Mucosa of rectum (tissue), 2 donors: ENCODE results near the gene NOXO1.
"Not testable (repeated sequence)": the region's sequence is repeated elsewhere in the genome, so short reads cannot be mapped to it uniquely, and the experiment has no call there.

Source experiments
- H3K27ac ChIP-seq, 2 donors: one replicate each; pipeline ENCODE4 v1.7.0; 2013; ENCODE audit warnings: inconsistent platforms in 2 of 2, low read depth in 2 of 2, low read length in 2 of 2
- H3K27me3 ChIP-seq, 2 donors: one replicate each; pipeline ENCODE4 v1.7.0; 2013; ENCODE audit warnings: low read length in 2 of 2; ENCODE audit not compliant: control insufficient read depth in 2 of 2, insufficient read depth in 2 of 2
- H3K36me3 ChIP-seq, 2 donors: one replicate each; pipeline ENCODE4 v1.7.0; 2013; ENCODE audit warnings: low read length in 2 of 2; ENCODE audit not compliant: control insufficient read depth in 2 of 2, insufficient read depth in 2 of 2
- H3K4me1 ChIP-seq, 2 donors: one replicate each; pipeline ENCODE4 v1.7.0; 2013; ENCODE audit warnings: low read length in 2 of 2, mild to moderate bottlenecking in 1 of 2; ENCODE audit not compliant: control insufficient read depth in 2 of 2, insufficient read depth in 2 of 2
- H3K4me3 ChIP-seq, 2 donors: one replicate each; pipeline ENCODE4 v1.7.0; 2013; ENCODE audit warnings: low read length in 2 of 2
- H3K9ac ChIP-seq, 2 donors: one replicate each; pipeline ENCODE4 v1.7.0; 2013; ENCODE audit warnings: low read length in 2 of 2, low read depth in 1 of 2, mild to moderate bottlenecking in 1 of 2
- H3K9me3 ChIP-seq, 2 donors: one replicate each; pipeline ENCODE4 v1.7.0; 2013; ENCODE audit warnings: low read length in 2 of 2; ENCODE audit not compliant: control insufficient read depth in 2 of 2
- donor health status: healthy.
- donor health status: Normal muscosa, but diverticular disease.

The NOXO1 gene

GRCh38 chr16:2011726-2012125 is 30.5 kb upstream of the NOXO1 start:
- H3K27me3 ChIP-seq, H3K27ac ChIP-seq: not testable (repeated sequence)

DNA sequence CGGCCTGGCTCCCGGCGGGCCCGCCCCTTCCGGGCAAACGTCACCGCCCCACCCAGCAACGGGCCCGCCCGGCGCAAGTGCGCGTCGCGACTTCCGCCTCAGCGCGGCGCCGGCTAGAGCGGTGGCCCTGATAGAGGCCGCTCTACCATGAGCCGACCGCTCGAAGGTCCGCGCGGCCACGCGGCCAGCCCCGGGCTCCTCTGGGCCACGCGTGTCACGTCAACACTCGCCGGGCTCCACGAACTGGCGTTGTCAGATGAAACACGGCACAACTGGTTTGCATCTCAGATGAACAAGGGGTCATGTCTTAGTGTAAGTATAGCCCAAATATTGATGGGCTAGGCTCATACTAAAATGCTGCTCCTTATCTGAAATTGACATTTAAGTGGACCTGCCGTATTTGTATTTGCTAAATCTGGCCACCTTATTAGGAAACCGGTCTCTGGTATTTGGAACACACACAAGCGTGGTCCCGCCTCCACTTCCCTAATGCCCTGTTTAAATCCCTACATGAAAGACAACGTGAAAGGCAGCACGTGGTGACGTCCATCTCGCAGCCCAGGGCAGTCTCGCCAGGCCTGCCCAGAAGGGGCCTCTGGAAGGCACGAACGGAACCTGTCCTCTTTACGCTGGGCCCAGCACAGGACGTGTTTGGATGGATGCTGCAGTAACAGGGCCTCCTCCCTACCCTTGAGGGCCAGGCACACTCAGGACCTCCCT is 28.7 kb upstream of the NOXO1 start, which contains the start of gene ZNF598:
TSS of gene ZNF598 (minus strand) at position 31 of the 720 bp plus-strand sequence.
- H3K27me3 ChIP-seq: no peaks in the 10 kb centered on the region
- peak within 1 kb of the TSS; percentile 93 to 95 for H3K9ac ChIP-seq
- peak within 1 kb of the TSS; percentile 81 to 84 for H3K4me3 ChIP-seq
- H3K4me1 ChIP-seq: peaks cover 27 to 32% of the 10 kb centered on the region in 2 donors
- H3K27ac ChIP-seq: peak within 1 kb of the TSS; percentile 84 to 90
- H3K36me3 ChIP-seq: no peaks in the 10 kb centered on the region
- H3K9me3 ChIP-seq: no peaks in the 10 kb centered on the region

More at GRCh38 chr16:2011726-2012125, 30.5 kb upstream of the NOXO1 start:
- not testable (repeated sequence) for H3K9ac ChIP-seq, H3K36me3 ChIP-seq, H3K9me3 ChIP-seq, H3K4me3 ChIP-seq
- peaks cover 34 to 41% of the 10 kb centered on the region in 2 donors for H3K4me1 ChIP-seq

DNA sequence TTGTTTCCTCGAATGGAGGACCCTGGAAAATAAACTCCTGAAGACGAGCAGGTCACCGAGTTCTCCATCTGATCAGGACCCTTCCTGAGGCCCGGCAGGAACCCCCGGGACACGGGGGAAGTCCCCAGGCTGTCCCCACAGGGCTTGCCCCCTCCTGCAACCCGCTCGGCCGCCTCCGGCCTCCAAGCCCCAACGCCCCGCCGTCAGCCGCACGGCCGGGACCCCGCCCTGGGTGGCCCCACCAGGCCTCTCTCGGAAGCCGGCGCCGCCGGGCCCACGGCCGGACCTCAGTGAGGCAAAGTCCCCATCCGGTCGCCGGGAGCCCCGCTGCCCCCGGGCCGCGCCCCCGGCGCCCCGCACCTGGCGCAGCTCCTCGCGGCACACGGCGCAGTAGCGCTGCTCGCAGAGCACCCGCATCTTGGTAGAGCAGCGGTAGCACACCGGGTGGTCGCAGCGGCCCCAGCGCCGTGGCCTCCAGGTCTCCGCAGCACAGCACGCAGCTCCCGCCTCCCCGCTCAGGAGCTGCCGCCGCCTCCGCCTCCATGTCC is 28.0 kb upstream of the NOXO1 start:
- Histone ChIP-seq H3K4me3 (peak overlapping the region; percentile 81 to 84), H3K9ac (peak overlapping the region; percentile 93 to 95), H3K27me3 (no peaks in the 10 kb centered on the region), H3K36me3 (no peaks in the 10 kb centered on the region), H3K27ac (peak overlapping the region; percentile 84 to 85), H3K4me1 (peaks cover 32 to 36% of the 10 kb centered on the region in 2 donors), H3K9me3 (no peaks in the 10 kb centered on the region)

- Histone ChIP-seq H3K36me3 (no peaks in the 10 kb centered on the region), H3K9ac (peak overlapping the region; percentile 93 to 95), H3K27ac (peak overlapping the region; percentile 84 to 85), H3K27me3 (no peaks in the 10 kb centered on the region), H3K4me3 (peak overlapping the region; percentile 81 to 84), H3K9me3 (no peaks in the 10 kb centered on the region), H3K4me1 (peaks cover 37 to 40% of the 10 kb centered on the region in 2 donors)
Observed at GRCh38 chr16:2008631-2009163, 27.4 kb upstream of the NOXO1 start.

DNA sequence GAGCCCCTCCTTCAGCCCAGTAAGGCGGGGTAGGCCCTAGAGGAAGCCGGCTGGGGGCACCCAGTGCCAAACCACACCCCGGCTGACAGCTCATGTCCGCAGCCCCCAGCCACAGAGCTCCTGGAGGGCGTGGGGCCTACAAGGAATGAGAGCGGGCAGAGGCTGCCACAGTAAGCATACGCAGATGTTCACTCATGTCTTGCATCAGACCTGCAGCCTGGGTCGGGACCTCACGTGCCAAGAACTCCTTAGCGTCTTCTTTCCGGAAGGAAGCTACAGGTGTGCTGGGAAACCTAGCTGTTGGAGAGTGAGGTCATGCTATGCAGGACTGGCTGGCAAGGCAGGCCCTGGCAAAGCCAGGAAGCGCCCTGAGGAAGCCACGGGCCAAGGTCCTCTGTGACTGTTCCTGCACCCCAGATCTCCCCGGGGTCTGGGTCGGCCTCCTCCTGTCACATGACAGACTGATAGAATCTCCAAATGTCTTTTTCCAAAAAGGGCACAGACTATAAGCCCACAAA is 26.8 kb upstream of the NOXO1 start:
- Histone ChIP-seq H3K9ac (peak overlapping the region; percentile 93 to 95), H3K4me3 (peak overlapping the region; percentile 81 to 84), H3K9me3 (no peaks in the 10 kb centered on the region), H3K27ac (peak overlapping the region; percentile 84 to 85), H3K4me1 (peaks cover 39 to 43% of the 10 kb centered on the region in 2 donors), H3K27me3 (no peaks in the 10 kb centered on the region), H3K36me3 (peaks cover 0 to 2% of the 10 kb centered on the region in 2 donors)

- no peaks in the 10 kb centered on the region for H3K27me3 ChIP-seq
- H3K27ac ChIP-seq: no peak overlapping the region
- no peak overlapping the region for H3K9ac ChIP-seq
- peaks cover 39 to 43% of the 10 kb centered on the region in 2 donors for H3K4me1 ChIP-seq
- peaks cover 6 to 9% of the 10 kb centered on the region in 2 donors for H3K36me3 ChIP-seq
- peak overlapping the region in 1 of 2 donors; percentile 84 for H3K4me3 ChIP-seq
- H3K9me3 ChIP-seq: no peaks in the 10 kb centered on the region
Observed at GRCh38 chr16:2007081-2007836, 26.0 kb upstream of the NOXO1 start.

DNA sequence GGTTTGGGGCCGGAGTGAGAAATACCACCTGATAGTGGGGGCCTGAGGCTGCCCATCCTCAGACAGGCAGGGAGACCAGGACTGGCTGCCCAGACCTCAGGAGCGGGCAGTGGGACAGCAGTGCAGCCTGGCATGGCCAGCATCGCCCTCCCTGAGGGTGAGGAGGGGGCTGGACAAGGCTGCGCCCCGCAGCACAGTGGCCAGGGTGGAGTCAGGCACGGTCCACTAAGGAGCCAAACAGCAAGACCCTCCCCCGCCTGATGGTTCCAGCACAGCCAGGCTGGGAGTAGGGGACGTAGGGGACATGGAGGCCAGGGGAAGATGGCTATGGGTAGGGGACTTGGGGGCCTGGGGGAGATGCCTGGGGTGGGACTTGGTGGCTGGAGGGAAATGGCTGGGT is 25.0 kb upstream of the NOXO1 start:
- peaks cover 39 to 43% of the 10 kb centered on the region in 2 donors for H3K4me1 ChIP-seq
- no peak overlapping the region for H3K27ac ChIP-seq
- H3K9me3 ChIP-seq: no peaks in the 10 kb centered on the region
- H3K4me3 ChIP-seq: no peak overlapping the region
- no peaks in the 10 kb centered on the region for H3K27me3 ChIP-seq
- no peak overlapping the region for H3K9ac ChIP-seq
- H3K36me3 ChIP-seq: peaks cover 16 to 18% of the 10 kb centered on the region in 2 donors

DNA sequence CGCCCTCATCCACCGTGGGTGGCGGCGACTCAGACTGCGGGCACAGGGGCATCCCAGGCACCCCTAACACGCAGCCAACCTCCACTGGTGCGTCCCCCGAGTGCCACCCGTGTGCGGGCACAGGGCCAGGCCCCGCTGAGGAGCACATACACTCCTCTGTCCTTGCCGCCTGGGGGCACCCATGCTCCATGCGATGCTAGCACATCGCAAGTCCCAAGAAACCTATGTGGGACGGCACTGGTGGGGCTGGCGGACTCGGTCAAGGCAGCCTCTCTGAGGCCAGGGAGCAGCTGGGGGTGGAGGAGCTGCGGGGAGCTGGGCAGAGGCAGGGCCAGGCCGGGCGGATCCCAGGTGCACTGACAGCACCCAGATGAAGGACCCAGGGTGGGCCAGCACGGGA is 24.4 kb upstream of the NOXO1 start:
- H3K4me1 ChIP-seq: peaks cover 39 to 43% of the 10 kb centered on the region in 2 donors
- H3K27ac ChIP-seq: no peak overlapping the region
- H3K4me3 ChIP-seq: no peak overlapping the region
- no peaks in the 10 kb centered on the region for H3K27me3 ChIP-seq
- H3K9ac ChIP-seq: no peak overlapping the region
- H3K36me3 ChIP-seq: peaks cover 21 to 24% of the 10 kb centered on the region in 2 donors
- no peaks in the 10 kb centered on the region for H3K9me3 ChIP-seq

- H3K27me3 ChIP-seq: no peaks in the 10 kb centered on the region
- H3K4me1 ChIP-seq: peaks cover 33 to 36% of the 10 kb centered on the region in 2 donors
- peaks cover 26 to 30% of the 10 kb centered on the region in 2 donors for H3K36me3 ChIP-seq
- H3K9ac ChIP-seq: no peak overlapping the region
- H3K4me3 ChIP-seq: no peak overlapping the region
- no peaks in the 10 kb centered on the region for H3K9me3 ChIP-seq
- peak overlapping the region in 1 of 2 donors; percentile 71 for H3K27ac ChIP-seq
Observed at GRCh38 chr16:2004795-2005517, 23.7 kb upstream of the NOXO1 start.
